Karpas-422 (cell line): ENCODE data around the gene RAB27A. TPM values are rescaled to one million over a fixed set of nuclear protein-coding genes. Genes with fewer than 3 reads are reported as not detected.
A peak's percentile ranks its signal among the peaks of the same experiment; 100 is the strongest.

Experiments
- DNase-seq: peaks from one replicate; pipeline ENCODE4 v3.0.0-alpha.2; 2015
- H2AFZ ChIP-seq: fragments of 200-600 bp; sonication (generic); 2 replicates; pipeline ENCODE4 v1.6.1; 2014; ENCODE audit warnings: antibody characterized with exemption, low read length, mixed read lengths
- H3K27ac ChIP-seq: fragments of 200-600 bp; sonication (generic); 2 replicates; pipeline ENCODE4 v1.5.1; 2014; ENCODE audit warnings: mild to moderate bottlenecking, low read length, moderate library complexity
- H3K27me3 ChIP-seq: fragments of 200-600 bp; sonication (generic); 2 replicates; pipeline ENCODE4 v1.6.1; 2014; ENCODE audit warnings: low read length, mixed read lengths
- H3K36me3 ChIP-seq: fragments of 200-600 bp; sonication (generic); 2 replicates; pipeline ENCODE4 v1.6.1; 2014; ENCODE audit warnings: low read length, mixed read lengths; ENCODE audit not compliant: insufficient read depth
- H3K4me1 ChIP-seq: fragments of 200-600 bp; sonication (generic); 2 replicates; pipeline ENCODE4 v1.6.1; 2014; ENCODE audit warnings: mild to moderate bottlenecking, low read length, mixed read lengths
- H3K4me2 ChIP-seq: fragments of 200-600 bp; sonication (generic); 2 replicates; pipeline ENCODE4 v1.6.1; 2014; ENCODE audit warnings: low read length, low read depth, mild to moderate bottlenecking; ENCODE audit not compliant: poor library complexity, severe bottlenecking
- H3K4me3 ChIP-seq: fragments of 200-600 bp; sonication (generic); 2 replicates; pipeline ENCODE4 v1.5.1; 2014; ENCODE audit warnings: mild to moderate bottlenecking, antibody characterized with exemption, low read length, mixed read lengths
- H3K79me2 ChIP-seq: fragments of 200-600 bp; sonication (generic); 2 replicates; pipeline ENCODE4 v1.6.1; 2014; ENCODE audit warnings: mild to moderate bottlenecking, low read length, mixed read lengths
- H3K9ac ChIP-seq: fragments of 200-600 bp; sonication (generic); 2 replicates; pipeline ENCODE4 v1.6.0; 2014; ENCODE audit warnings: low read length
- H3K9me2 ChIP-seq: fragments of 200-600 bp; sonication (generic), shearing (Covaris generic); replicated peaks from 2 replicates; pipeline ENCODE4 v1.6.0; 2014; ENCODE audit warnings: mild to moderate bottlenecking, low read length, moderate library complexity; ENCODE audit not compliant: insufficient read depth
- H3K9me3 ChIP-seq: fragments of 300-700, 200-600 bp; sonication (generic); 2 replicates; pipeline ENCODE4 v1.6.1; 2014; ENCODE audit warnings: low read length, mixed read lengths
- H4K20me1 ChIP-seq: fragments of 200-600 bp; sonication (generic); 2 replicates; pipeline ENCODE4 v1.6.1; 2014; ENCODE audit warnings: mild to moderate bottlenecking, antibody characterized with exemption, low read length, low read depth; ENCODE audit not compliant: insufficient read depth
- total RNA-seq: library from RNA; depleted of rRNA; stranded (reverse); fragments of >200 nt; shearing (Covaris generic); gene quantifications from 2 replicates; pipeline ENCODE4 v1.2.3, GENCODE V29; 2014; ENCODE audit warnings: low replicate concordance

RAB27A gene
- total RNA-seq, 1 experiment from 2014 or later: 1.3 TPM

- no peak overlapping the region for H3K9ac ChIP-seq
- H3K4me3 ChIP-seq: no peak overlapping the region
These were observed 10.4 kb downstream of the RAB27A start for GRCh38 chr15:55279100-55279745.

GRCh38 chr15:55277715-55278114 is 11.9 kb downstream of the RAB27A start:
- H2AFZ ChIP-seq: no peak overlapping the region

More at GRCh38 chr15:55279100-55279745, 10.4 kb downstream of the RAB27A start:
- H4K20me1 ChIP-seq: no peaks in the 10 kb centered on the region
- H3K9me2 ChIP-seq: no peaks in the 10 kb centered on the region
- no peak for DNase-seq
- no peaks in the 10 kb centered on the region for H3K4me1 ChIP-seq
- no peaks in the 10 kb centered on the region for H3K79me2 ChIP-seq
- no peaks in the 10 kb centered on the region for H3K9me3 ChIP-seq
- no peaks in the 10 kb centered on the region for H3K27me3 ChIP-seq
- no peak overlapping the region for H3K4me2 ChIP-seq
- H3K27ac ChIP-seq: no peak overlapping the region
- no peaks in the 10 kb centered on the region for H3K36me3 ChIP-seq
- no peak overlapping the region for H2AFZ ChIP-seq

GRCh38 chr15:55277116-55277564 is 12.5 kb downstream of the RAB27A start:
- H4K20me1 ChIP-seq: no peaks in the 10 kb centered on the region
- no peak overlapping the region for H3K9ac ChIP-seq
- no peak overlapping the region for H3K4me2 ChIP-seq
- no peaks in the 10 kb centered on the region for H3K36me3 ChIP-seq
- no peak overlapping the region for H3K4me3 ChIP-seq
- no peak for DNase-seq
- H3K9me3 ChIP-seq: no peaks in the 10 kb centered on the region
- no peaks in the 10 kb centered on the region for H3K79me2 ChIP-seq
- no peaks in the 10 kb centered on the region for H3K4me1 ChIP-seq
- no peaks in the 10 kb centered on the region for H3K9me2 ChIP-seq
- H3K27me3 ChIP-seq: no peaks in the 10 kb centered on the region
- no peak overlapping the region for H2AFZ ChIP-seq
- H3K27ac ChIP-seq: no peak overlapping the region

More at GRCh38 chr15:55277715-55278114, 11.9 kb downstream of the RAB27A start:
- Histone ChIP-seq H3K36me3 (no peaks in the 10 kb centered on the region), H3K4me2 (no peak overlapping the region), H4K20me1 (no peaks in the 10 kb centered on the region), H3K9me3 (no peaks in the 10 kb centered on the region), H3K9ac (no peak overlapping the region), H3K27ac (no peak overlapping the region), H3K4me3 (no peak overlapping the region), H3K4me1 (no peaks in the 10 kb centered on the region), H3K79me2 (no peaks in the 10 kb centered on the region), H3K27me3 (no peaks in the 10 kb centered on the region), H3K9me2 (no peaks in the 10 kb centered on the region)
- no peak for DNase-seq

GRCh38 chr15:55276324-55276723 is 13.3 kb downstream of the RAB27A start:
- no peak for DNase-seq
- H4K20me1 ChIP-seq: no peaks in the 10 kb centered on the region
- no peaks in the 10 kb centered on the region for H3K27me3 ChIP-seq
- no peak overlapping the region for H3K9ac ChIP-seq
- H3K9me2 ChIP-seq: no peaks in the 10 kb centered on the region
- no peak overlapping the region for H3K4me2 ChIP-seq
- no peaks in the 10 kb centered on the region for H3K4me1 ChIP-seq
- H3K79me2 ChIP-seq: no peaks in the 10 kb centered on the region
- no peak overlapping the region for H3K27ac ChIP-seq
- no peaks in the 10 kb centered on the region for H3K36me3 ChIP-seq
- no peak overlapping the region for H3K4me3 ChIP-seq
- H3K9me3 ChIP-seq: no peaks in the 10 kb centered on the region
- no peak overlapping the region for H2AFZ ChIP-seq

- Histone ChIP-seq H3K9ac (no peak overlapping the region), H4K20me1 (no peaks in the 10 kb centered on the region), H2AFZ (no peak overlapping the region), H3K79me2 (no peaks in the 10 kb centered on the region), H3K4me1 (peaks cover 9% of the 10 kb centered on the region), H3K9me3 (no peaks in the 10 kb centered on the region), H3K36me3 (no peaks in the 10 kb centered on the region), H3K9me2 (no peaks in the 10 kb centered on the region), H3K4me3 (no peak overlapping the region), H3K27me3 (no peaks in the 10 kb centered on the region), H3K27ac (no peak overlapping the region), H3K4me2 (no peak overlapping the region)
- no peak for DNase-seq
These were observed 19.3 kb downstream of the RAB27A start for GRCh38 chr15:55270291-55270690.

GRCh38 chr15:55268176-55268695 is 21.4 kb downstream of the RAB27A start:
- H3K9ac ChIP-seq: no peak overlapping the region
- H3K4me3 ChIP-seq: no peak overlapping the region
- H3K27ac ChIP-seq: no peak overlapping the region
- no peaks in the 10 kb centered on the region for H3K9me3 ChIP-seq
- no peak for DNase-seq
- no peak overlapping the region for H2AFZ ChIP-seq
- H4K20me1 ChIP-seq: no peaks in the 10 kb centered on the region
- H3K9me2 ChIP-seq: no peaks in the 10 kb centered on the region
- no peak overlapping the region for H3K4me2 ChIP-seq
- H3K36me3 ChIP-seq: no peaks in the 10 kb centered on the region
- H3K4me1 ChIP-seq: peaks cover 9% of the 10 kb centered on the region
- H3K27me3 ChIP-seq: no peaks in the 10 kb centered on the region
- H3K79me2 ChIP-seq: no peaks in the 10 kb centered on the region

- peak overlapping the region; percentile 30; the same call in 1 of the 2 replicates for H3K9ac ChIP-seq
- H3K4me1 ChIP-seq: peaks cover 9% of the 10 kb centered on the region
- no peaks in the 10 kb centered on the region for H3K9me3 ChIP-seq
- no peaks in the 10 kb centered on the region for H3K27me3 ChIP-seq
- H3K4me3 ChIP-seq: peak overlapping the region; percentile 33; the same call in 1 of the 2 replicates
- peak overlapping the region; percentile 72; the same call in 1 of the 2 replicates for H2AFZ ChIP-seq
- H3K79me2 ChIP-seq: no peaks in the 10 kb centered on the region
- no peaks in the 10 kb centered on the region for H3K9me2 ChIP-seq
- H3K4me2 ChIP-seq: peak overlapping the region; percentile 24
- no peaks in the 10 kb centered on the region for H3K36me3 ChIP-seq
- no peaks in the 10 kb centered on the region for H4K20me1 ChIP-seq
- H3K27ac ChIP-seq: no peak overlapping the region
- DNase-seq: no peak
These were observed 22.0 kb downstream of the RAB27A start for GRCh38 chr15:55267401-55268175.

- no peaks in the 10 kb centered on the region for H3K9me2 ChIP-seq
- peaks cover 9% of the 10 kb centered on the region for H3K4me1 ChIP-seq
- H3K27me3 ChIP-seq: no peaks in the 10 kb centered on the region
- no peak overlapping the region for H3K27ac ChIP-seq
- H3K9ac ChIP-seq: no peak overlapping the region
- no peak overlapping the region for H2AFZ ChIP-seq
- DNase-seq: no peak
- no peak overlapping the region for H3K4me3 ChIP-seq
- no peaks in the 10 kb centered on the region for H3K36me3 ChIP-seq
- no peaks in the 10 kb centered on the region for H3K79me2 ChIP-seq
- no peaks in the 10 kb centered on the region for H3K9me3 ChIP-seq
- no peaks in the 10 kb centered on the region for H4K20me1 ChIP-seq
- no peak overlapping the region for H3K4me2 ChIP-seq
These were observed 23.1 kb downstream of the RAB27A start for GRCh38 chr15:55266547-55266946.
